NCI-H2029 treated with DMSO at 0.1 percent for 48 hours (cell line): Measurements from ENCODE around the gene FMNL1.

ENCODE experiments used
- DNase-seq: peaks from one replicate; lab custom pipeline; 2025; lab: John Stamatoyannopoulos, UW

FMNL1 gene

GRCh38 chr17:45222289-45222995 is 757 bp downstream of the FMNL1 start:
- no peak for DNase-seq

DNA sequence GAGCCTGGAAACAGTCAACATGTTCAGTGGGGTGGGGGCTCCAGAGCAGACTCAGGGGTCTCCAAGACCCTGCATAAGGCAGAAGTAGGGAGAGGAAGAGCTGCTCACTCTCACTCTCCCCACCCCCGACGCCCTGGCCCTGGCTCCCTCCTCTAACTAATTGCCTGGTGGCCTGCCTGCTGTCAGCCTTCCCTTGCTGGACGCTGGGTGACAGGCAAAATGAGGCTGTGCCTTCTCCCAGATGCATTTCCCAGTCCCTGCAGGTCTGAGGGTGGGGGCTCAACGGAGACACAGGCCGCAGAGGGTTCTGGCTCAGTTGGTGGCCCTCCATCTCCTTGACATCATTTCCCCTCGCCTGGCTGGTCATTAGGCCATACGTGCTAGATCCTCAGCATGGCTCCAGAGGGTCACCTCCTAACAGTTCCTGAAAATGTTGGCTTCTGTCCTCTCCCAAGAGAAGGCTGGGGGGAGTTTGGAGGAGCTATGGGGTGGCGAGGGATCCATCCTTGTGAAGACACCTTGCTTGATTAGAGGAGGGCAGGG is 1.4 kb downstream of the FMNL1 start:
- no peak for DNase-seq

DNA sequence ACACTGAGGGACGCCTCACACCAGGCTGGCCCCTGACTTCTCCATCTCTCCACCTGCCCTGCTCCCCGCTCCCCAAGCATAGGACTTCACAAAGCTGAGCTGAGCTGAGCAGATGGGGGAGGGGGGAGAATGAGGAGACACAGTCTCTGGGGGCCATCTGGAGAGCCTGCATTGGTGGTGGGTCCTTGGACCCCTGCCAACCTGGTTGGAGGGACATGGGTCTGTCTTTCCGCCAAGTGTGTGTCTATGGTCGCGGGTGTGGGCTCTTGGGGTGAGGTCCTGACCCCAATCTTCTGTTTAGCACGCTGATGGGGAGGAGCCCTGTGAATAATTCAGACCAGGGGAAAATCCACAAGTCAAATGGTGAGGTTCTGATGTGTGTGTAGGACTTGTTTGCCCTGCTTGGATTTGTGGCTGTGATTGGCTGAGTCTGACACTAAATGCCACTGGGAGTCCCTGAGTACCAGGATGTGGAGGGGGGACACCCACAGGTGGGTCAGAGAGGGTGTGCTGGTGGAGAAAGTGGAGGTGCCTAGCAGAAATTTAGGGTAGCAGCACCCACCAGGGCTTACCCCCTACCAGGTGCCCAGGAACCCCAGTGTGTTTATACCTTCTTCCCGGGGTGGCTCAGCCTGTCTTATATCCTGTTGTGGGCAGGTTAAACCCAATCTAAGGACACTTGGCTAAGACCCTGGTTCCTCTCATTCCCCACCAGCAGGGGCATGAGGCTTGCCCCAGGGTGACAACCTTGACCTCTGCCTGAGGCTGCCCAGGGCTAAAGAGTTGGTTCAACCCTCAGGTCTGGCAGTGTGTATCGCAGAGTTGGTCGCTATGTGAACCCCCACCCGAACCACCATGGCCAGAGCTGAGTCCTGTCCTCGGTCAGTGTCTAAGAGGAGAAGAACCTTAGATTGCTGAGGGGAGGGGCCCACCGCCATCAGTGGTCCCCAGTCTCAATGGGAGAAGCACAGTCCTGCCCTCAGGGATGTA is 2.1 kb downstream of the FMNL1 start:
- no peak for DNase-seq

DNA sequence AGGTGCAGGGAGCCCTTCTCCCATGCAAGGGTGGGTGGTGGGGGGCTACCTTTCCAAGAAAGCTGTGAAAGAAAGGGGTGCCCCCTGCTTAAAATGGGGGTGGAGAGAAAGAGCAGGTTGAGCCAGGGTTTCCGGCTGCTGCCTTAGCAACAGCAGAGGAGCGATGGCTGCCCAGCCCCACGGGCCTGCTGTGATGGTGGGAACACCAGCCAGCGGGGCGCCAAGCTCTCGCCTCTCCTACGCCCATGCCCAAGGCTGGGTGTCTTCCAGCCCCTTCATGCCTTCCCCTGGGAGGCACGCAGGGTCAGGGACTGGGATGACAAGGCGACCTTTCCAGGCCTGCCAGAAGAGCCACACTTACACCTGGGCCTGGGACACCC is 3.0 kb downstream of the FMNL1 start:
- DNase-seq, result no peak

DNA sequence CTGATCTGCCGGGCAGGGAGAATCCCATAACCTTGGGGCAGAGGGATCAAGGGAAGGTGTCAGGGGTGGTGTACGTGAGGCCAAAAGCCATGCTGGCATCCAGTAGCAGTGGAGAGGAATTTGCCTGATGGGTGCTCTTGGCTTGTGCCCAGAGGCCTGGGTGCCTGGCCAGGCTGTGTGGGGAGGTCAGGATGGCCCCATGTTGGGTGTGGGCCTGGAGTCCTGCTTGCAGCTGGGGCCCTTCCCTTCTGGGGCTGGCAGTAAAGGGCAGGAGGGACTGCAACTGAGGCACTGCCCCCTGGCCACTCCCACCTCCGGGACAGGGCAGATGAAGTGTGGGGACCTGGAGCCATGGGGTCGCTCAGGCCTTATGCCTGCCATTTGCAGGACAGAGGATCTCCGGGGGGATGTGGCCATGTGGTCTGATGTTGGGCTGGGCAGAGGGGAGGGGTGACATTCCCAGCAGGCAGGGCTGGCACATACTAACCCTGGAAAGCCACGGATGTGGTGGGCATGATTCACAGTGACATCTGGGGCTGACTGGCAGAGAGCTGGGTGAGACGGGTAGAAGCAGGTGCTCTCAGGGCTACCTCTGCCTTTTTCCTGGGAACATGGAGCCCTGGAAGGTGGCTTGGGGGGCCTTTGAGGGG is 3.5 kb downstream of the FMNL1 start:
- no peak for DNase-seq

DNA sequence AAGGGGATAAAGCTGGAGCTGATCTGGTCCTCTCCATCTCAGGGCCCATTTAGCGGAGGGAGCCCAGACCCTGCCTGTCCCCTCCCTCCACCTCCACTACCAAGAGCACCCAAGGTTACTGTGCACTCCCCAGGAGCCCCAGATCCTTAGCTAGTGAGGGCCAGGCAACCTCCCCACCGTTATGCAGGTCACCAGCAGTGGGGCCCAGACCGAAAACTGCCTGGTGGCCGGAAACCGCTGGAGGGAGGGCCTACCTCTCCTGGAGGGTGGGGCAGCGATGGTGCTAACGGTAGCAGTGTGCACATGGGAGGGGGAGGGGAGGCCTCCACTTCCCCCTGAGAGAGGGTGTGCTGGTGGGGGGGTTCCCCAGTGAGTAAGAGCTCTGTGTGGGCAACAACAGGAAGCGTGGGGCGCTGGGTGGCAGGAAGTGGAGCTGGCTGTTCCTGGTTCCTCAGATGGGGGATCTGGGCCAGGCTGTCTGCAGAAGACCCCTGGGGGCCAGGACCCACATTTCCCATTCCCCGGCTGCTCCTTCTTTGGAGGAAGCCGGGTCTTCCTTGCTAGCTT is 4.4 kb downstream of the FMNL1 start:
- DNase-seq, result no peak

GRCh38 chr17:45226576-45226975 is 4.9 kb downstream of the FMNL1 start:
- no peak for DNase-seq

DNA sequence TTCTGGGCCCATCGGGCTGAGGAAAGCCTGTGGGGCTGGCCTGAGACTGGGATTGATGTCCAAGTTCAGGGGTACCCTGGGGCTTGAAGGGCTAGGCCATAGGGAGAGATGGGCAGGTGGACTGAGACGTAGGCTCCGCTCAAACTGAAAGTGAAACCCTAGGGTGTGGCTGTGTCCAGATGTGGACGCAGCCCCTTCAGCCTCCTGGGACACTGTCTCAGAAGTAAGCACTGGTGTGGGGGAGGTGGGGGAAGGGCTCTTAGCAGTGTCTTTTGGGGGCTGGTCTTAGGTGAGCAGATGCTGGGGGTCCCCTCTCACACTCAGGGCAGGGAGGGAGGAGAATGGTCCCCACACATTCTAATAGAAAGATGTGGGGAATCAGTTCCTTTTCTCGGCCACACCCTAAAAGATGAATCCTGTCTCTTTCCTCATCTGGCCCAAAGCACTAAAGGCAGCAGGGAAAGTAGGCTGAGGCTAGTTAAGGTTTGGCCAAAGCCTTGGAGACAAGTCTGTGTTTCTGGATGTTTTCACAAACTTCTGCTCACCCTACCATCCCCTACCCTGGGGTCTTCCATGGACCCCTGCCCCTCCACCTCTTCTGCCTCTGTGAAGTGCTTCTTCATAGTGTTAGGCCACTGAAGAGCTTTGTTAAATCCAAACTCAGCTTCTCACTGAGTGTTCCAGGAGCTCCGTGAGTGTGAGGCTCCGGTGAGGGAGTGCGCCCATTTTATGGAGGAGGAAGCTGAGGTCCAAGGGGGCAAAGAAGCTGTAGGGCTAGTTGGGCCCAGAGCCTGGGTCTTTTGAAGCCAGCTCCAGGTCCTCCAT is 5.6 kb downstream of the FMNL1 start:
- DNase-seq, result no peak

- no peak for DNase-seq
These were observed 6.5 kb downstream of the FMNL1 start for GRCh38 chr17:45227926-45228762.

- no peak for DNase-seq
These were observed 7.3 kb downstream of the FMNL1 start for GRCh38 chr17:45228763-45229539.

- DNase-seq, result no peak
These were observed 8.2 kb downstream of the FMNL1 start for GRCh38 chr17:45229681-45230409.

GRCh38 chr17:45230410-45230786 is 8.7 kb downstream of the FMNL1 start:
- DNase-seq, result no peak

- DNase-seq, result no peak
These were observed 9.2 kb downstream of the FMNL1 start for GRCh38 chr17:45230787-45231480.

DNA sequence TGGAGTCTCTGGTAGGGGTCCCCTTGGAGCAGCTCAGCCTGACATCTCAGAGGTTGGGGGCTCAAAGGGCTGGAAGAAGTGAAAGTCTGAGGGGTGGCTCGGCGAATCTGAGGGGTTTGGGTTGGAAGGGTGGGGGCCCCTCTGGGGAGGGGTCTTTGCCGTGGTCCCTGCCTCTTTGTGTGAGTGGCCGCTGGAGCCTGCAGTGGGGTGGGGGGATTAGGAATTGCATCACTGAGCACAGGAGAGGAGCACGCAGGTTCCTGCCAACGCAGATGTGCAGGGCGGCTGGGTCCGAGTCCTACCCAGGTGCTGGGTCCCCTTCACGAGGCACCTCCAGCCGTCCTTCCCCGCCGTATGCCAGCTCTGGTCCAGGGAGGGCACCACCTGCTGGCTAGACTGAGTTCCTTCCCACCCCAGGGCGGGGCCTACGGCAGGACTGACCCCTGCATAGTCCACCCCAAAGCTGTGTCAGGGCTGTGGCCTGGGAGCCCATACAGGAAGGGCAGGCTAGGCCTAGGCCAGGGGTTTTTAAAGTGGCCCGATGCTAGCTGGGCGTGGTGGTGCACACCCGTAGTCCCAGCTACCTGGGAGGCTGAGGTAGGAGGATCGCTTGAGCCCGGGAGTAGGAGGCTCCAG is 9.9 kb downstream of the FMNL1 start:
- no peak for DNase-seq

- no peak for DNase-seq
These were observed 11.1 kb downstream of the FMNL1 start for GRCh38 chr17:45232514-45233422.

- DNase-seq, result no peak
These were observed 11.8 kb downstream of the FMNL1 start for GRCh38 chr17:45233423-45233924.
